Stimulated activated naive B cell treated with anti-CD40 and anti-IgM and Interleukin-4, amounts not matched to agents 10 μg/mL and 1 μg/mL and 100 μg/mL, for 72 hours (primary cell): ENCODE data around the gene LYL1.

Experiments used
- ATAC-seq, 2 donors: fragments of 150-1000 bp; cut with Tn5 transposase; replicated peaks; 2 replicates each; pipeline ENCODE4 v1.10.0; 2021; ENCODE audit warnings: moderate library complexity in 1 of 2
- DNase-seq: peaks from one replicate; pipeline ENCODE4 v3.0.0; 2021
- H3K27ac Mint-ChIP-seq: one replicate; pipeline ENCODE4 v1.8.0; 2022; ENCODE audit warnings: mild to moderate bottlenecking, mixed read lengths
- H3K27me3 Mint-ChIP-seq, 2 donors: one replicate each; pipeline ENCODE4 v1.8.0; 2022; ENCODE audit warnings: mixed read lengths in 2 of 2
- H3K36me3 Mint-ChIP-seq, 2 donors: one replicate each; pipeline ENCODE4 v1.8.0; 2022; ENCODE audit warnings: mixed read lengths in 2 of 2, mild to moderate bottlenecking in 1 of 2
- H3K4me1 Mint-ChIP-seq, 2 donors: one replicate each; pipeline ENCODE4 v1.8.0; 2022; ENCODE audit warnings: mixed read lengths in 2 of 2, mild to moderate bottlenecking in 1 of 2
- H3K4me3 Mint-ChIP-seq, 2 donors: one replicate each; pipeline ENCODE4 v1.8.0; 2022; ENCODE audit warnings: mild to moderate bottlenecking in 2 of 2, mixed read lengths in 2 of 2, moderate library complexity in 1 of 2
- H3K9me3 Mint-ChIP-seq, 2 donors: one replicate each; pipeline ENCODE4 v1.8.0; 2022; ENCODE audit warnings: mixed read lengths in 2 of 2, mild to moderate bottlenecking in 1 of 2

The LYL1 gene

DNA sequence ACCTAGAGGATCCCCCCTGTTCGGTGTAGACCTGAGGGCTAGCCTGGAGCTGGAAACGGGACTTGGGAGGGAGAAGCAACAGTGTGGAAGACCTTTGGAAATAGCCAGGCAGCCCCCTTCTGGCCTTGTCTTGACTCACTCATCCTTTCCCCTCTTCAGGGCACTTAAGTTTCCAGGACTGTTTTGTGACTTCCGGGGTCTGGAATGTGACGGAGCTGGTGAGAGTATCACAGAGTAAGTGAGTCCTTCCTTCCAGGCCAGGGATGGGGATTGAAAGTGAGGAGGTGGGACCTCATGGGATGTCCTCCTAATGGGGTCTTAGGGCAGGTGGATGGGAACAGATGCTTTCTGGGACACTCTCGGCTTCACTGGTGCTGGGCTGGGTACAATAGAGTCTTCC, 29.4 kb downstream of the LYL1 start:
- H3K4me1 Mint-ChIP-seq, result peaks cover 0 to 6% of the 10 kb centered on the region in 2 donors
- H3K27me3 Mint-ChIP-seq, result peaks cover 6 to 22% of the 10 kb centered on the region in 2 donors
- no peaks in the 10 kb centered on the region for H3K9me3 Mint-ChIP-seq
- ATAC-seq, result no peak
- no peak overlapping the region for H3K4me3 Mint-ChIP-seq
- H3K27ac Mint-ChIP-seq, result no peak overlapping the region
- no peak for DNase-seq
- peaks cover 2 to 5% of the 10 kb centered on the region in 2 donors for H3K36me3 Mint-ChIP-seq

DNA sequence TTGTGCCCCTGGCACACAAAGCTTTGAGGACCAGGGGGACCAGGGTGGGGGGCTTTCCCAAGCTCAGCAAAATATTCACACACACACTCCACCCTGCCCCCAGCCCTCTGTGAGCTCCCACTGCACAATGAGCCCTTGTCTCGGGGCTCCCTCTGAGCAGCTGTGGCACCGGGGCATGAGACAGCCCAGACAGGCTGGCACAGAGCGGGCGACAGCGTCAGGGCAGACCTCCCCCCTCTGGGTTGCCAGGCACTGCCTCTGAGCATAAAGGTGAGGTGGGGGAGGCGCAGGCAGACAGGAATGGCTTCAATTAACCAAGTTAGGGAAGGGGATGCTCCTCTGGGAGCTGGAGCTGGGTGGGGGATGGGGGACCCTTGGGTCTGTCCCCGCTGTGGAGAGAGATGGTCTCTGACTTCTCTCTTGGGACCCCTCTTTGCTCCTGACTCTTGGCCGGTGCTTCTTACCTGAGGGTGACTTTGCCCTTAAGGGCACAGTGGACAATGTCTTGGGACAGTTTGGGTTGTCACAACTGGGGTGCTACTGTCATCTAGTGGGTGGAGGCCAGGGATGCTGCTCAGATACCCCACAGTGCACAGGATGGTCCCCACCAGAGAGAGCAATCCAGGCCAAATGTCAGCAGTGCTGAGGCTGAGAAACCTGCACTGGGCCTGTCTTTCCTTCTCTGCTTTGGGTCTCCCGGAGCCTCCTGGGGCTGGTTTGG, 30.3 kb downstream of the LYL1 start:
- H3K27ac Mint-ChIP-seq, result no peak overlapping the region
- H3K9me3 Mint-ChIP-seq, result no peaks in the 10 kb centered on the region
- ATAC-seq, result no peak
- peaks cover 0 to 4% of the 10 kb centered on the region in 2 donors for H3K4me1 Mint-ChIP-seq
- no peak for DNase-seq
- peaks cover 2 to 5% of the 10 kb centered on the region in 2 donors for H3K36me3 Mint-ChIP-seq
- no peak overlapping the region for H3K4me3 Mint-ChIP-seq
- peaks cover 6 to 23% of the 10 kb centered on the region in 2 donors for H3K27me3 Mint-ChIP-seq

DNA sequence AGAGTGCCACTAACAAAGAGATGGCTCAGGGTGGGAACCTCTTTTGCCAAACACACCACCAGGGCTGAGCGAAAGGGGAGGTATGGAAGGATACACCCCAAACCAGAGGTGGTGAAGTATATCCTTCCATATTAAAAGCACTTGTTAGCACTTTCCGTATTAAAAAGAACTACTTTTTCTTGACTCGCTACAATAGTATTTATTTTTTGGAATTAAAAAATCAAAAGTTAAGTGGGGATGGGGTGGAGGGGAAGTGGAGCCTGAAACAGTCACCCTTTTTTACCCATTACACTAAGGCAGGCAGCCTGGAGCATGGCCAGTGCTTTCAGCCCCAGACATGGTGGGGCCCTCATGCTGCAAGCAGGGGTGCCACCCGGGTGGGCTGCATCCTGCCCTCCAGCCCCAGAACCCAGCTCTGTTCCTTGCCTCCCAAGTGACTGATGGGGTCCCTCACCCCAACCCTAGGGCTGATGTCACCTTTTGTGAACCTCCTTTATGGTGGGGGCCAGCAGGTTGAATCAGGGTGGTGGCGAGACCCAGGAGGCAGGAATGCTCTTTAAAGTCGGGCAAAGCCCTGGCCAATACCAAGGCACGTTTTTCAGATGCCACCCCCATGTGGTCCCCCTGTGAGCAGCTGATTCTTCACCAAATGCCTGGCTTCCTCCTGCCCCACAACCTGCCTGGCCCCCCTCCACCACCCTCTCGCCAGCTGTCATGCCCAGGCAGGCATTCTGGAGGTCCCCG, 31.0 kb downstream of the LYL1 start:
- no peaks in the 10 kb centered on the region for H3K9me3 Mint-ChIP-seq
- DNase-seq, result no peak
- H3K36me3 Mint-ChIP-seq, result peaks cover 2 to 5% of the 10 kb centered on the region in 2 donors
- H3K27ac Mint-ChIP-seq, result no peak overlapping the region
- H3K4me1 Mint-ChIP-seq, result no peaks in the 10 kb centered on the region
- ATAC-seq, result no peak
- no peak overlapping the region for H3K4me3 Mint-ChIP-seq
- H3K27me3 Mint-ChIP-seq, result peaks cover 6 to 20% of the 10 kb centered on the region in 2 donors

DNA sequence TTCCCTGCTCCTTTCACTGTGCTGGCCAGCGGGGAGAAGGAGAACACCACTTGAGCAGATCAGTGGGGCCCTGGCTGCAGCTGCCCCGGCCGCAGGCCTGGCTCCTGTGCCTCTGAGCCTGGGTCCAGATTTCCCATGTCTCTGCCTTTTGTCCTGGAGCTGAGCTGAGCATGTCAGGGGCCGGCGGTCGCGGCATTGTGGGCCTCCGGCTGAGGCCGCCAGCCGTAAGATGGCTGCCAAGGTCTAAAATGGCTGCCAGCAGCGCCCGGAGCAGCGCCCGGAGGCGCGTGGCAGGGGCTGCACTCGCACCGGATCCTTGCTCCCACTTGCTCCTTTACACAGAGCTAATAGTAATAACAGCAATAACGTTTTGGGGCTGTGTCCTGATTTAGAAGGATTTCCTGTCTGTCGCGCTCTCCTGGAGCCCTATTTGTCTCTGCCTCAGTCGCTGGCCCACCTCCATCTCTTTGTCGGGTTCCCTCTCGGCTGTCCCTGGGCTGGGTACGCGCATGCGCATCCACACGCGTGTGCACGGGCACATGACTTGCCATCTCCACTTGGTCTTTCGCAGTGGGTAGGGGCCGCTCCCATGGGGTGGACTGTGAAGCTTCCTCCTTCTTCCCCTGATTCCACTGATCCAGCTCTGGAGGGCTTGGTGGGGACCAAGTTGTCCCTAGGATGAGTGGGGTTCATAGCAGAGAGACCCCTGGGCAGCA, 32.1 kb downstream of the LYL1 start:
- Mint-ChIP-seq H3K9me3 (no peaks in the 10 kb centered on the region), H3K4me3 (no peak overlapping the region), H3K27me3 (peaks cover 6 to 20% of the 10 kb centered on the region in 2 donors), H3K4me1 (peaks cover 0 to 2% of the 10 kb centered on the region in 2 donors), H3K36me3 (peaks cover 2 to 5% of the 10 kb centered on the region in 2 donors), H3K27ac (no peak overlapping the region)
- DNase-seq, result no peak
- ATAC-seq, result no peak

DNA sequence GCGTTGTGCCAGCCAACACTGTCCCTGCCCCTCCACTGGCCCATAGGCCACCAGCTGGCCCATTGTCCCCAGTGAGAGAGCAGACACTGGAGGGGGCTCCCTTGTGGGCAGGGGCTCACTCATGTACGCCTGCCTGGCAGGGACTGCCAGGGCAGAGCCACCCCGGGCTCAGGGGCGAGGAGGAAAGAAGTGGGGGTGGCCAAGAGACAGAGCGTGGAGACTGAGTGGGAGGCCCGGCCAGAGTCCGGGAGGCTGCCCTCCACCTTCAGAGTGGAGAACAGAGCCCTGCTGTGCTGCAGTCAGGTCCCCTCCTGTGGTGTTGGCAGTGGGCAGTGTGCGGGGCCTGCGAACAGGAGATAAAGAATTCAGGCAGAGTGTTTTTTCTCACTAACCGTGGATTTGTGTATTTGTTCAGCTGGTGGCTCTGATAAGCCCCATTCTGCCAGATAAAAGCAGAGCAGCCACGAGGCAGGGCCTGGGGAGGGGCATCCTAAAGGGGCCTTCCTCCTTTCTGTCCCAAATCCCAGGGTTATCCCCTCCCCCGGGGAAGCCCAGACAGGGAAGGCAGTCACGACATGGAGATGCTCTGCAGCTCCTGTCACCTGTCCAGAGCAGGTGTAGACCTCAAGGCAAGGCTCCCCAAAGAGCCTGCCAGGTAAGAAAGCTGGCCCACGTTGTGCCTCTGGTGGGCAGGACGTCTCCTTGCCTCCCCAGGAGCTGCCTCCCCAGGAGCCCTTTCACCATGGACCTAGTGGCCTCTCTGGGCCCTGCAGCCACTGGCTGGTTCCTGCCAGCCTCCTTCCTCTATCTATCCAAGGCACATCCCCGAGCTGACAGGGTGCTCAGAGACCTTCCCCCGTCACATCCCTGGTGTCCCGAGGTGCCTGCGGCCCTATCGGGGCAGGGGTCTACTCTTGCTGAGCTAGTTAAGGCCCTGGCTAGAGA, 33.0 kb downstream of the LYL1 start:
- peaks cover 6 to 16% of the 10 kb centered on the region in 2 donors for H3K27me3 Mint-ChIP-seq
- H3K4me1 Mint-ChIP-seq, result peaks cover 0 to 2% of the 10 kb centered on the region in 2 donors
- H3K36me3 Mint-ChIP-seq, result peaks cover 2 to 5% of the 10 kb centered on the region in 2 donors
- ATAC-seq (no peak), DNase-seq (no peak)
- H3K9me3 Mint-ChIP-seq, result no peaks in the 10 kb centered on the region
- H3K4me3 Mint-ChIP-seq, result no peak overlapping the region
- H3K27ac Mint-ChIP-seq, result no peak overlapping the region

DNA sequence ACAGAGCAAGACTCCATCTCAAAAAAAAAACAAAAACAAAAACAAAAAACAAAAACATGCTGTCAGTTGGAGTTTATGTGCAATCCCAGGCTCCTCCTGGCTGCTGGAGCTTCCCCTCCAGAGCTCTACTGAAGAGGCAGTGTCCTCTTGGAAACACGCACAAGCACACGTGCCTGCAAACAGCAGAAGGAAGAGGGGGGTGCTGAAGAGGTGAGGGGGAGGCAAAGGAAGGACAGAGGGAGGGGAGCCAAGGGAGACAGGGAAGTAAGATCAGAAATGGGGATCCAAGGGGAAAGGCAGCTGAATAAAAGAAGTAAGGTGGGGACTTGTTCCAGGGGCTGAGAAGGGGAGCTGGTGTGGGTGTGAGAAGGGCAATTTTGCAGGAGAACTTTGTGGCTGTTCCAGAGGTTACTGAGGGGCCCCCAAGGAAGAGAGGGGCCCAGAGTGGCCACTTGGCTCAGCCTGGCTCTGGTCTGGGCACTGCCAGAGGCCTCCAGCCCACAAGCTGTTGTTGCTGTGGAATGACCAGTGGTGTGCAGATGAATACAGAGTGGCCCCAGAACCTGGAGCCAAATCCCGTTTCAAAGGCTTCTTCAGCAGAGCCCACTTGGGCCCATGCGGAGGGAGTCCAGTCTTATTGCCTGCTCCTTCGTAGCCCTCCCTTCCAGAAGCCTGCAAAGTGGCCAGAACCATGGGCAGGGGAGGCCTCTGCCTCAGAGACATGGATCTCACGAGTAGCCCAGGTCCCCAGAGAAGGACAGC, 34.4 kb downstream of the LYL1 start:
- ATAC-seq, result no peak
- H3K4me3 Mint-ChIP-seq, result no peak overlapping the region
- no peak for DNase-seq
- H3K27ac Mint-ChIP-seq, result peak overlapping the region; percentile 44
- peaks cover 3 to 16% of the 10 kb centered on the region in 2 donors for H3K27me3 Mint-ChIP-seq
- H3K9me3 Mint-ChIP-seq, result no peaks in the 10 kb centered on the region
- peaks cover 0 to 2% of the 10 kb centered on the region in 2 donors for H3K4me1 Mint-ChIP-seq
- no peaks in the 10 kb centered on the region for H3K36me3 Mint-ChIP-seq

DNA sequence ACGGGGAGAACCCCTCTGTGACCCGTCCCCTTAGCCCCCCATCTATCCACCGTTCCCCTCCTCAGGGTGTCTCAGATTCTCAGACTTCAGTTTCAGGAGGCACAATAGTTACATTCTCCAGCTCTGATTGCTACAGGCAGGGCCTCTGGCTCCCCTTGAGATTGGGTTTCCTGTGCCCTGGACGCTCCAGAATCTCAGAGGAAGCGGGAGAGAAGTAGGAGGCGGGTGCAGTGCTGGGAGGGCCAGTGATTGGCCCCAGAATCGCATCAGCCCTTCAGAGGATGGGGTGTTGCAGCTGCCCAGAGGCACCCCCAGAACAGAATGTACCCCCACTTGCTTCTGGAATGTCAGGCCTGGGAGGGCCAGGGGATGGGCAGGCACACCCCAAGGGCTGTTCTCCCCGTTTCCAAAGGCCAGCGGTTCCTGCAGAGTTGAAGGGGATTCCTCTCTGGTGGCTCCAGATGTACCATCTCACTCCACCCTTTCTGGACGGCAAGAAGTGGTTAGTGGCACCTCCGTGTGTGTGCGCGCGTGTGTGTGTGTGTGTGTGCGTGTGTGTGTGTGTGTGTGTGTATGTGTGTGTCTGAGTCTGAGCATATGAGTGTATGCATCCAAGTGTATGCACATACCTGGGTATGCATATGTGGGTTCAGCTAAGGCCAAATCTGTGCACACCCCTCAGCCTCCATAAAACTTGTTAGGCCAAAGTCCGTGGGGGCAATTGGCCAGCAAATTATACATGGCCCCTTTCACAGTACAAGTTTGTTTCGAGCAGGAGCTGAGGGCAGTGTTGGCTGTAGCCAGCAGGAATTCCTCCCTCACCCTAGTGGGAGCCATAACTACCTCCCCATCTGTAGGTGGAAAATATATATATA, 35.5 kb downstream of the LYL1 start:
- DNase-seq, result no peak
- Mint-ChIP-seq H3K36me3 (no peaks in the 10 kb centered on the region), H3K4me1 (peaks cover 0 to 2% of the 10 kb centered on the region in 2 donors), H3K4me3 (no peak overlapping the region), H3K27me3 (peaks cover 3 to 16% of the 10 kb centered on the region in 2 donors), H3K27ac (no peak overlapping the region), H3K9me3 (no peaks in the 10 kb centered on the region)
- ATAC-seq, result no peak

DNA sequence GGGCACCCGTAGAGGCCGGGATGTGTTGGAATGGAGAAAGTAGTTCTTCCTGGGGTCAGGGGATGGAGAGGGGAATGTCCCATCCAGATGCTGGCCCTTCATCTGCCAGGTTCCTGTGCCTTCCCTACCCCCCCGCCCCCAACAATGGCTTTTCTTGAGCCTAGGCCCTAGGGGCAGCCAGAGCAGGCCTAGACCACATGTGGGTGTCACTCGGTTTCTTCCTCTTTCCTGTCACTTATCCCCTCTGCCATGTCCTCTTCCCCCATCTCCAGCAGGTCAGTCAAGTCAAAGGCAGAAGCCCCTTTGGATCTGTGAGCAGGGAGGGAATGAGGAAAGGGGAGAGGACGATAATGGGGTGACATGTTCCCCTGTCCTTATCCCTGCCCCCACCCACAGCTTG, 36.4 kb downstream of the LYL1 start:
- no peak overlapping the region for H3K27ac Mint-ChIP-seq
- H3K4me1 Mint-ChIP-seq, result peaks cover 4% of the 10 kb centered on the region in 2 donors
- H3K27me3 Mint-ChIP-seq, result peaks cover 5 to 19% of the 10 kb centered on the region in 2 donors
- no peak overlapping the region for H3K4me3 Mint-ChIP-seq
- no peaks in the 10 kb centered on the region for H3K9me3 Mint-ChIP-seq
- no peak for ATAC-seq
- no peaks in the 10 kb centered on the region for H3K36me3 Mint-ChIP-seq
- DNase-seq, result no peak

DNA sequence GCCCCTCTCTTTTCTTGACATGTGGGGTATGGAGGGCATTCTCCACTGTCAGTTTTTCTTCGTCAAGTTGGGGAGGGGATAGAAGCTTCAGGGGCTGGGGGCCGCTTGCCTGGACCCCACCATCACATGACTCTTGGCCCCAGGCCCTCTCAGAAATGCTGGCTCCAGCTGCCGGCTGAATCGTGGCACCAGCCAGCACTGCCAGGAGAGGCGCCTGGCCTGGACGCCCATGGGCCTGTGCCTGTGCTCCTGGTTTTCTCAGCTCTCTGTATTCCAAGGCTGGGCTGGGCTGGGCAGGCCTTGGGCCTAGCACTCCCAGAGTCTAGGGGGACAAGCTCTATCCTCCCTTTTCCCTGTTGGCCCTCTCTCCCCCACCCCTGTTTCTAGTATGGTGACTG, 38.6 kb downstream of the LYL1 start:
- DNase-seq, result no peak
- Mint-ChIP-seq H3K4me1 (peaks cover 8 to 13% of the 10 kb centered on the region in 2 donors), H3K36me3 (no peaks in the 10 kb centered on the region), H3K9me3 (no peaks in the 10 kb centered on the region), H3K27ac (no peak overlapping the region), H3K4me3 (no peak overlapping the region), H3K27me3 (peaks cover 14 to 24% of the 10 kb centered on the region in 2 donors)
- ATAC-seq, result no peak

DNA sequence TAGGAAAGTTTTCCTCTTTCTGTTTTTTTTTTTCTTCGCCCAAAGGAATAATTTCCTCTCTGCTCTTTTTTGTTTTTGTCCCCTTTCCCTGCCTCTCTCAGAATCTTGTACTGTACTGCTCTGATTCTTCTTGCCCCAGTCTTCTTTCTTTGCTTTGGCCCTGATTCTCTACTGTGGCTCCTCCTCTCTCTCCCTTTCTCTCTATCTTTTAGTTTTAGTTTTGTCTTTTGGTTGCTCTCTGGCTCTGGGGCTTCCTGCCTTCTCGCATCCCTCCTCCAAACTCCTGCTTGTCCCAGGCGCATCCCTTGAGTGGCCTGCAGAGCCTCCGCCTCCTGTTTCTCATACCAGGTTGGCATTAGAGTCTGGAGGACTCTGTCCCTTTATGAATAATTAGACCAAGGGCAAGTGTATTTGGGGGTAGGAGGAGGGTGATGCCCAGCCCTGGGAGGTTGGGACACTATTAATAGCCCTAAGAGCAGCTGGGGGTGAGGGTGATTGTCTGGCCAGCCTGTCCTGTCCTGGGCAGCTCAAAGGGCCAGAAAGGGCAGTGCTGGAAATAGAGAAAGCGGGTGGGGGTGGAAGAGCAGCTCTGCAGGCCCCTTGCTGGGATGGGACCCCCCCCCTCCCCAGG, 39.1 kb downstream of the LYL1 start:
- ATAC-seq (no peak), DNase-seq (no peak)
- Mint-ChIP-seq H3K9me3 (no peaks in the 10 kb centered on the region), H3K4me3 (no peak overlapping the region), H3K36me3 (no peaks in the 10 kb centered on the region), H3K27me3 (peaks cover 14 to 28% of the 10 kb centered on the region in 2 donors), H3K4me1 (peaks cover 8 to 13% of the 10 kb centered on the region in 2 donors), H3K27ac (no peak overlapping the region)

DNA sequence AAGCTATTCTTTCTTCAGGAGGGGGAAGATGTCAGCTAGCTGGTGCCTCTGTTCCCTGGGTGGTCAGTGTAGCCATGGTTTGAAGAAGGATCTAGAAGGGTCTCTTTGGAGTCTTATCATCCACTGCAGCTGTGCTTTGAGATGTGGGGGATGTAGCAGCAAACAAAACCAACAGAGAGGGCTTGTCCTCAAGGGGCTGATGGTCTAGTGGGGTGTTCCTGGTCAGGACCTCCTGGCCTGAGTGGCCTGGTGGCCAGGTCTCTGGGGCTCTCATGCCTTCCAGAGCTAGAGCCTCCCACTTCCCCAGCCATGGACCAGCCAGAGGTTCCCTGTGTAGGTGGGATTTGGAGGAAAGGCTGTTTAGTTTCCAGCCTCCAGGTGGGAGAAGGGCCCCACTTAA, 40.3 kb downstream of the LYL1 start:
- Mint-ChIP-seq H3K36me3 (no peaks in the 10 kb centered on the region), H3K9me3 (no peaks in the 10 kb centered on the region), H3K4me1 (peaks cover 8 to 13% of the 10 kb centered on the region in 2 donors), H3K4me3 (no peak overlapping the region), H3K27ac (no peak overlapping the region), H3K27me3 (peaks cover 14 to 26% of the 10 kb centered on the region in 2 donors)
- no peak for ATAC-seq
- DNase-seq, result no peak
